HepG2 (cell line): ENCODE data around the gene DUSP16. TPM values are rescaled to one million over a fixed set of nuclear protein-coding genes. Genes with fewer than 3 reads are reported as not detected.
A peak's percentile ranks its signal among the peaks of the same experiment; 100 is the strongest.

Experiments used
- AHR ChIP-seq: IDR thresholded peaks from 2 replicates; pipeline ENCODE4 v1.6.1; 2018; ENCODE audit warnings: missing genetic modification reagents, missing compliant biosample characterization
- ASH2L ChIP-seq: fragments of 300-600, 200-600 bp; sonication (generic); IDR thresholded peaks from 2 replicates; pipeline ENCODE4 v1.7.0; 2017; ENCODE audit warnings: low read depth, mild to moderate bottlenecking, moderate library complexity, mixed read lengths, low read length; ENCODE audit not compliant: insufficient read length
- ATF6 ChIP-seq: sonication (generic); formaldehyde crosslinking; conservative IDR thresholded peaks from 2 replicates; pipeline ENCODE4 v1.4.0; 2020; ENCODE audit warnings: missing genetic modification reagents
- CENPX ChIP-seq: sonication (generic); formaldehyde crosslinking; IDR thresholded peaks from 2 replicates; pipeline ENCODE4 v1.9.0; 2021; ENCODE audit warnings: mild to moderate bottlenecking, missing genetic modification reagents, moderate library complexity
- ETV5 ChIP-seq: IDR thresholded peaks from 2 replicates; pipeline ENCODE4 v1.6.1; 2018; ENCODE audit warnings: missing biosample characterization, missing genetic modification reagents, inconsistent platforms, borderline replicate concordance
- GRHL1 ChIP-seq: sonication (generic); formaldehyde crosslinking; conservative IDR thresholded peaks from 2 replicates; pipeline ENCODE4 v1.8.0; 2022; ENCODE audit warnings: missing genetic modification reagents
- HINFP ChIP-seq: sonication (generic); formaldehyde crosslinking; IDR thresholded peaks from 2 replicates; pipeline ENCODE4 v1.4.0; 2020; ENCODE audit warnings: low read depth, mild to moderate bottlenecking, missing genetic modification reagents
- HMG20A ChIP-seq: IDR thresholded peaks from 2 replicates; pipeline ENCODE4 v1.6.1; 2016; ENCODE audit warnings: borderline replicate concordance
- HMG20B ChIP-seq: conservative IDR thresholded peaks from 2 replicates; pipeline ENCODE4 v1.6.1; 2016; ENCODE audit warnings: missing genetic modification reagents, missing compliant biosample characterization
- ISX ChIP-seq: sonication (generic); formaldehyde crosslinking; conservative IDR thresholded peaks from 2 replicates; pipeline ENCODE4 v1.5.0; 2020; ENCODE audit warnings: missing genetic modification reagents
- ZBTB25 ChIP-seq: IDR thresholded peaks from 2 replicates; pipeline ENCODE4 v1.6.1; 2018; ENCODE audit warnings: missing genetic modification reagents
- ZBTB8A ChIP-seq: sonication (generic); formaldehyde crosslinking; IDR thresholded peaks from 2 replicates; pipeline ENCODE4 v1.4.0; 2020; ENCODE audit warnings: mild to moderate bottlenecking, low read depth, missing genetic modification reagents, borderline replicate concordance
- ZKSCAN1 ChIP-seq: fragments of 150-350 bp; IDR thresholded peaks from 2 replicates; pipeline ENCODE4 v1.6.1; 2014; ENCODE audit warnings: low read length
- ZNF142 ChIP-seq: sonication (generic); formaldehyde crosslinking; IDR thresholded peaks from 2 replicates; pipeline ENCODE4 v1.4.0; 2020; ENCODE audit warnings: missing genetic modification reagents
- ZNF264 ChIP-seq: sonication (generic); formaldehyde crosslinking; IDR thresholded peaks from 2 replicates; pipeline ENCODE4 v1.4.0; 2020; ENCODE audit warnings: missing genetic modification reagents
- ZNF468 ChIP-seq: sonication (generic); formaldehyde crosslinking; IDR thresholded peaks from 2 replicates; pipeline ENCODE4 v1.8.0; 2022; ENCODE audit warnings: mild to moderate bottlenecking, moderate library complexity, missing genetic modification reagents
- ZNF761 ChIP-seq: sonication (generic); formaldehyde crosslinking; conservative IDR thresholded peaks from 2 replicates; pipeline ENCODE4 v1.4.0; 2020; ENCODE audit warnings: mild to moderate bottlenecking, missing genetic modification reagents
- ZNF792 ChIP-seq: IDR thresholded peaks from 2 replicates; pipeline ENCODE4 v1.6.1; 2016
- polyA plus RNA-seq, 8 experiments: library from polyadenylated mRNA; depleted of rRNA in 3 of 8; stranded (reverse) in 7 of 8; unstranded in 1 of 8; fragments of >200 nt; fragmentation: Illumina TruSeq in 4 of 8; extraction: Trizol in 4 of 8; gene quantifications; 2 replicates each; pipeline versions ENCODE4 v1.2.1 to v1.2.3, GENCODE V29; 2011 to 2016; ENCODE audit warnings: low read depth in 4 of 8, missing spikeins in 1 of 8, mixed read lengths in 1 of 8; ENCODE audit not compliant: insufficient read depth in 1 of 8
- total RNA-seq, 5 experiments: library from RNA; depleted of rRNA; stranded (reverse); fragments of >200 nt; fragmentation: Illumina TruSeq; extraction: Trizol; gene quantifications; 2 replicates each; pipeline ENCODE4 v1.2.3, GENCODE V29; 2016; ENCODE audit warnings: low read depth in 1 of 5

Gene DUSP16
- total and polyA plus RNA-seq, 2 of the 13 experiments (the other 11 are each of a cell fraction or from before 2014, with no cell fraction given), result 45.7 to 46.6 TPM

GRCh38 chr12:12546314-12546772 lies 16.3 kb downstream of the DUSP16 start (continued):
- TF ChIP-seq ZNF468 (CRISPR knock-in tag) (no peak), AHR (CRISPR knock-in tag) (no peak; the same call in 1 of the 2 replicates), HMG20B (peak; percentile 81), ZNF761 (CRISPR knock-in tag) (no peak), ZKSCAN1 (0 out of 2 replicates have a peak, but pooled peaks have one; percentile 45), ZBTB8A (CRISPR knock-in tag) (no peak), ZNF264 (no peak), ZNF142 (CRISPR knock-in tag) (no peak), ETV5 (CRISPR knock-in tag) (peak; percentile 77; the same call in 1 of the 2 replicates), GRHL1 (CRISPR knock-in tag) (no peak), HINFP (CRISPR knock-in tag) (no peak), ATF6 (CRISPR knock-in tag) (no peak), ISX (CRISPR knock-in tag) (0 out of 2 replicates have a peak, but pooled peaks have one; percentile 50), HMG20A (CRISPR knock-in tag) (peak; percentile 95; the same call in 1 of the 2 replicates), CENPX (CRISPR knock-in tag) (no peak), ZNF792 (CRISPR knock-in tag) (peak; percentile 86), ASH2L (peak; percentile 50), ZBTB25 (CRISPR knock-in tag) (peak; percentile 83)
